GM19467 (cell line): ENCODE measurements around the gene DUXB.

Source experiments
- ATAC-seq: cut with Tn5 transposase; IDR thresholded peaks from one replicate; pipeline ENCODE4 v1.9.1; 2021; ENCODE audit warnings: mild to moderate bottlenecking, moderate library complexity; ENCODE audit not compliant: unreplicated experiment

Gene DUXB

DNA sequence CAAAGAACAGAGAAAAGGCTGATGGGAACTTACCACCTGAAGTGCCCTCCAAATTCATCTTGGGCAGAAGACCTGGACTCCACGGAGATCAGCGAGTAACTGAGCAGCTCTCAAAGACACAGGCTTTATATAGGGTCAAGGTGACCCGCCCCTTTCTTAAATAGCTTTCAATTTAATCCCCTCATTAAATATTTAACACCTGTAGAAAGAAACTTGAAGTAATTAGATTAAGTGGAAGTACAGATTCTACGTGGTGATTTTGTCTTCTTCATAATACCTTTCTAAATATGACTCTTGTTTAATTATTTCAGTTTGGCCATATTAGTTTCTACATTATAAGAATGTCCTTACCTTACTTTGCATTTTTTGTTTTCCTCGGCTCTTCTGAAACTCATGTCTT is at the start of gene DUXB:
Gene DUXB (minus strand): TSS at position 101 of the 400 bp plus-strand sequence. CDS start 43 bp downstream, at position 58.
- no peak for ATAC-seq

- no peak for ATAC-seq
Observed at GRCh38 chr16:75750528-75750927, 49.3 kb upstream of the DUXB start.

- no peak for ATAC-seq
Observed at GRCh38 chr16:75746359-75746758, 45.1 kb upstream of the DUXB start.

GRCh38 chr16:75745823-75746222 is 44.6 kb upstream of the DUXB start:
- ATAC-seq: no peak

- ATAC-seq: no peak
Observed at GRCh38 chr16:75745242-75745641, 44.0 kb upstream of the DUXB start.

GRCh38 chr16:75742424-75743047 is 41.3 kb upstream of the DUXB start:
- ATAC-seq: no peak

- ATAC-seq: no peak
Observed at GRCh38 chr16:75733305-75734211, 32.3 kb upstream of the DUXB start.

GRCh38 chr16:75732871-75733270 is 31.6 kb upstream of the DUXB start:
- no peak for ATAC-seq

DNA sequence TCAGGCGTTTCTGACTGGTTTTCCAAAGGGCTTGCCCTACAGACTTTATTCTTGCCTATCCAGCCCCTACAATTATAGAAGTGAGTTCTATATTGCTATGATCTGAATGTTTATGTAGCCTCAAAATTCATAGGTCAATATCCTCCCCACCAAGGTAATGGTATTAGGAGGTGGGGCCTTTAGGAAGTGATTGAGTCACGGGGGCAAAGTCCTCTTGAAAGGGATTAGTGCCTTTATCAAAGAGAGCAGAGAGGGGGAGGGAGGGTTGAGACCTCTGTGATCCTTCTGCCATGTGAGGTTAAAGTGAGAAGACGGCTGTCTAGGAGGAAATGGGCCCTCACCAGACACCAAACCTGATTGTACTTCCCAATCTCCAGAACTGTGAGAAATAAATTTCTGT is 26.0 kb upstream of the DUXB start:
- ATAC-seq: no peak

- ATAC-seq: no peak
Observed at GRCh38 chr16:75726390-75726789, 25.1 kb upstream of the DUXB start, which contains the start of gene CPHXL. Gene CPHXL, minus strand, starts transcription at chr16:75726490. Its CDS starts 48 bp downstream, at chr16:75726442.

- ATAC-seq: no peak
Observed at GRCh38 chr16:75718452-75718851, 17.2 kb upstream of the DUXB start.

DNA sequence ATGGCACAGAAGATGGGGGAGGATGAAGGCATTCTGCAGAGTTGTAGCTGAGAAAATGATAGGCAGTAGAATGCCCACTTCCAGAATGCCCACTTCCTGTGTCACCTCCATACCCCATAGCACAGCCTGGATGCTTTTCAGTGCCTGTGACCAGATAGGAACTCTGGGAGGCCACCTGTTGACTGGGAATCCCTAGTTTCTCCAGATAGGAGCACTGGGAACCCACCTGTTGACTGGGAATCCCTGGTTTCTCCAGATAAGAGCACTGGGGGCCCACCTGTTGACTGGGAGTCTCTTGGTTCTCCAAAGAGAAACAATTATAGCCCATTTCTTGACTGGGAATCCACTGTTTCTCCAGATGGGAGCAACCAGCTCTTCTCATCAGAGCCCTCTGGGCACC is 13.4 kb upstream of the DUXB start:
- ATAC-seq: no peak

GRCh38 chr16:75710344-75710743 is 9.1 kb upstream of the DUXB start:
- ATAC-seq: no peak

DNA sequence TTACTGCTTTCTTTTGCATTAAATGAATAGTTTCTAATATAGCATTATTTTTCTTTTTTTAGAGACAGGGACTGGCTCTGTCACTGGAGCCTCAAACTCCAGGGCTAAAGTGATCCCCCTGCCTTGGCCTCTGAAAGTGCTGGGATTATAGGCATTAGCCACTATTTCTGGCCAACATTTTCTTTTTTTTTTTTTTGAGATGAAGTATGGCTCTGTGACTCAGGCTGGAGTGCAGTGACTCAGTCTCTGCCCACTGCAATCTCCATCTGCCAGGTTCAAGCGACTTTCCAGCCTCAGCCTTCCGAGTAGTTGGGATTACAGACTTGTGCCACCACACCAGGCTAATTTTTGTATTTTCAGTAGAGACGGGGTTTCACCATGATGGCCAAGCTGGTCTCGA is 2.0 kb upstream of the DUXB start:
- ATAC-seq: no peak

DNA sequence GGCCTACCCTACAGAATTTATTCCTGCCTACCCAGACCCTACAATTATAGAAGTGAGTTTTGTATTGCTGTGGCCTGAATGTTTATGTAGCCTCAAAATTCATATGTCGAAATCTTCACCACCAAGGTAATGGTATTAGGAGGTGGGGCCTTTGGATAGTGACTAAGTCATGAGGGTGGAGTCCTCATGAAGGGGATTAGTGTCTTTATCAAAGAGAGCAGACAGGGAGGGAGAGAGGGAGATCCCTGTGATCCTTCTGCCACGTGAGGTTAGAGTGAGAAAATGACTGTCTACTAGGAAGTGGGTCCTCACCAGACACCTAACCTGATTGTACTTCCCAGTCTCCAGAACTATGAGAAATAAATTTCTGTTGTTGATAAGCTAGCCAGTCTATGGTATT is 981 bp upstream of the DUXB start:
- ATAC-seq: no peak

DNA sequence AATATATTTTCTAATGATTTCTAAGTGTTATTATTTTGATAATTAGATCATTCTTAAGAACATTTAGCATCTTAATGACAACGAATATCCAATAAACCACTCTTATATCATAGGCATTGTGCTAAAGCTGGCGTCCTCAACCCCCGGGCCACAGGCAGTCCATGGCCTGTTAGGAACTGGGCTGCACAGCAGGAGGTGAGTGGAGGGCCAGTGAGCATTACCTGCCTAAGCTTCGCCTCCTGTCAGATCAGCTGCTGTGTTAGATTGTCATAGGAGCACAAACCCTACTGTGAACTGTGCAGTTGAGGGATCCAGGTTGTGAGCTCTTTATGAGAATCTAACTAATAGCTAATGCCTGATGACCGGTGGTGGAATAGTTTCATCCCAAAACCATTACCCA is 3.7 kb downstream of the DUXB start:
- ATAC-seq: no peak

DNA sequence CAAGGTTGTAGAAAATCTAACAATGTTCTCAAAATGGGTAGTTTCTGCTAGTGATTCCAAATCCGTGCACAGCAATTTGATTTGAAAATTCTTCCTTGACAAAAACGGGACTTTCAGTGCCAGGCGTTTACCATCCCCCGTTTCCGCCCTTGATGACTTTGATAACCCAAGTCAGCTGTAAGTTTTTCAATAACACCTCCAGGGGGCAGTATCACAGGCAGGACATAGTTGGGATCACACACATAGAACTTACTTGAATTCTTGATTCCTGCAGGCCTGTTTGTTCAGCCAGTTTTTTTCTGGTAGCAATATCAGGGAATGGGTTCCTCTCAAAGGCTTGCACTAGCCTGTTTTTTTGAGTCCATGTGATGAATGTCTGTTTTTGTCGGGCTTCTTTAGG is 5.6 kb downstream of the DUXB start:
- no peak for ATAC-seq

GRCh38 chr16:75687361-75687760 is 13.9 kb downstream of the DUXB start:
- ATAC-seq: no peak

- ATAC-seq: no peak
Observed at GRCh38 chr16:75682308-75682707, 19.0 kb downstream of the DUXB start.

- no peak for ATAC-seq
Observed at GRCh38 chr16:75679366-75679765, 21.9 kb downstream of the DUXB start.

- no peak for ATAC-seq
Observed at GRCh38 chr16:75676909-75677308, 24.4 kb downstream of the DUXB start, which contains the start of gene CPHXL2. Gene CPHXL2, minus strand, starts transcription at chr16:75677009. Its CDS starts 10 bp downstream, at chr16:75676999.

GRCh38 chr16:75667503-75667902 is 33.8 kb downstream of the DUXB start:
- ATAC-seq: no peak
